HG02678 (cell line): ENCODE data around the gene AJM1.
"Not testable (repeated sequence)": the region's sequence is repeated elsewhere in the genome, so short reads cannot be mapped to it uniquely, and the experiment has no call there.

Experiments
- ATAC-seq: cut with Tn5 transposase; IDR thresholded peaks from one replicate; pipeline ENCODE4 v1.9.1; 2021; ENCODE audit warnings: mild to moderate bottlenecking, moderate library complexity; ENCODE audit not compliant: unreplicated experiment

Gene AJM1

DNA sequence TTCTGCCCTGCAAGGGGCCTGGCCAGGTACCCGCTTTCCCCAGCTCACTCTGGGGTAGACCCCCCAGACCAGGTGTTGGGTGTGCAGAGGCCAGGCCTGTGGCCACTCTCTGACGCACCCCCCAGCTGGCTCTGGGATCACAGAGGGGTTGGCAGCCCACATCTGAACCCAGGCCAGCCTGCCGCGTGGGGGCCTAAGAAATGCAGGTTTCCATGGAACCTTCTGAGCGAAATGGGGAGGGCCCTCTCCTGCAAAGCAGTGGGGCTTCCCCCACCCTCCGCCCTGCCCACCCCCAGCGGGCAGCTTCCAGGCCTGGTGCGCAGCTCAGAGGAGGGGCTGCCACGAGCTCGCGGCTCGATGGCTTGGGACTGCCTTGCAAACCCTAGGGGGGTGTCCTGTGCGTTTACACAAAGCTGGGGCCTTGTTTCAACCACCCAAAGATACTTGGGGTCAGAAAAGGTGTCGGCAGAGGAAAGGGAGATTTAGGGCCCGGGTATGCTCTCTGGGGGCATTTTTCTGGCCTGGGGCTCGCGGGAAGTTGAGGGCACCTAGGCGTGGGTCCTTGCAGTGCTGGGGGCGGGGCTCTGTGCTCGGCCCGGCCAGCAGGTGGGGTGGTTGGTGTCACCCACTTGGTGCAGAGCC, 1.0 kb downstream of the AJM1 start:
- ATAC-seq = not testable (repeated sequence)

DNA sequence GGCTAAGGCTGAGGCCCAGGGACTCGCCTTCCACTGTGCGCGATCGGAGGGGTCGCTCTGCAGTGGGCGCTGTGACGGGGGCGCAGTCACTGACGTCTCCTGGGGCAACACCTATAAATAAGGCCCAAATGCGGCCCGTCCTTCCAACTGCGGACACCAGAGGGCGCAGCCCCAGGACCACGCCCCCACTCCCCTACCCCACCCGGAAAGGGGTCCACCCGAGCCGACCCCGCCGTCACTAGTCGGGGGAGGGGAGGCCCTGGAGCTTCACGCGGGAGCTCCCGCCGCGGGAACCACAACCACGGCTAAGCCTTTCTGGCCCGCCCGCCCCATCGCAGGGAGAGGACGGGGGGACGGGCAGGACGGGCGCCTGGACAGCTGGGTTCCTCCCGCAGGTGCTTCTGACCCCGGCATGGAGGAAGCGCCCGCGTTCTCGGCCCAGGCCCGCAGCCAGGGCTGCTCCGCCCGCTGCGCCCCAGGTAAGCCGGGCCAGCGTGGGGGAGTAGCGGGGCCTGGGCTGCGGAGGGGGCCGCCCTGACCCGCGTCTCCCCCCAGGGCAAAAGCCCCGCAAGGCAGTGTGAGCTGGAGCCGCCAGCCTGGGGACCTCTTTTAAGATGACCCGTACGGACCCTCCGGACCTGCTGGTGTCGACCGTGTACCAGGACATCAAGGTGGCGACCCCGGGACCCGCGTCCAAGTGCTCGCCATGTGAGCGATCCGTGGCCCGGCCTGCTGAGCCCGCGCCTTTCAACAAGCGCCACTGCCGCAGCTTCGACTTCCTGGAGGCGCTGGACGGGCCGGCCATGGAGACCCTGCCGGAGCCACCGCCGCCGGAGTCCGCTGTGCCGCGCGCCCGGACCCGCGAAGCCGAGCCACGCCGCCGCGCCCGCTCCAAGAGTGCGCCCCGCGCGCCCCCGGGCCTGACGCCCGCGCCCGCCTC, 1.8 kb downstream of the AJM1 start:
- ATAC-seq = not testable (repeated sequence)

DNA sequence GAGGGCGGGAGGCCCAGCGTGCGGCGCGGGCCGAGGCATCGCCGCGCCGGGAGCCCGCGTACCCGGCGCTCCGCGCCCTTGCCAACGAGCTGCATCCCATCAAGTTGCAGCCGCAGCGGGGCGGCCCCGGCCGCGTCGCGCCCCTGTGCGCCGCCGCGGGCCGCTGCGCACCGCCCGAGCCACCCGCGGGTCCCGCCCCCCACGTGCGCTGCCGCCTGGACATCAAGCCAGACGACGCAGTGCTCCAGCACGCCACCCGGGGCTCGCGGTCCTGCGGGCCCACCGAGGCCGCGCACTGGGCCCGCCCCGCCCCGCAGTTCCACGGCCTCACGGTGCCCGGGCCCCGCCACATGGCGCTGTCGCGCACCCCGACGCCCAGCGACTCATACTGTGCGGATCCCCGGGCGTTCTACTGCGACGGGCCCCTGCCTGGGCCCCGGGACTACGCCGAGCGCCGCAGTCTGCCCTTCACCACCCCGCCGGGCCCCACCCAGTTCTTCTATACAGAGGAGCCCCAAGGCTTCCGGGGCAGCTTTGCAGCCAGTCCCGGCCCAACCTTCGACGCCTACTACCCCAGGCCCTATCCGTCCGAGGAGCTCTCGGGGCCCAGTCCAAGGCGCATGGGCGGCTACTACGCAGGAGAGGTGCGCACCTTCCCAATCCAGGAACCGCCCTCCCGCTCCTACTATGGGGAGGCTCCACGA, 2.6 kb downstream of the AJM1 start:
- no peak for ATAC-seq

DNA sequence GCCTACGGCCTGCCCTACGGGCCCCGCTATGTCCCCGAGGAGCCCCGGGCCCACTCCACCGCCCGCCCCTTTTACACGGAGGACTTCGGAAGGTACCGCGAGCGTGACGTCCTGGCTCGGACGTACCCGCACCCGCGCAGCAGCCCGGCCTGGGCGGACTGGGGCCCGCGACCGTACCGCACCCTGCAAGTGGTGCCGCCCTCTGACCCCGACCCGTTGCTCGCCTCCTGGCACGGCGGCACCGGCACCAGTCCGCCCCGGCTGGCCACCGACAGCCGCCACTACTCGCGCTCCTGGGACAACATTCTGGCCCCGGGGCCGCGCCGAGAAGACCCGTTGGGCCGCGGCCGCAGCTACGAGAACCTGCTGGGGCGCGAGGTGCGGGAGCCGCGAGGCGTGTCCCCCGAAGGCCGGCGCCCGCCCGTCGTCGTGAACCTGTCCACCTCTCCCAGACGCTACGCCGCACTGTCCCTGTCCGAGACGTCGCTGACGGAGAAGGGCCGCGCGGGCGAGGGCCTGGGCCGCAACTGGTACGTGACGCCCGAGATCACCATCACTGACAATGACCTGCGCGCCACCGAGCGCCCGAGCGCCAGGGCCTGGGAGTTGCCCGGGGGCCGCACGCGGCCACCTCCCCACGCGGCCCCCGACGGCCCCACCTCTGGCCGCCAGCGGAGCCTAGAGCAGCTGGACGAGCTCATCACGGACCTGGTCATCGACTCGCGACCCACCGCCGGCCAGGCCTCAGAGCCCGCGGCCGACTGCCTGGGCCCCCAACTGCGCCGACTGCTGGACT, 3.4 kb downstream of the AJM1 start:
- no peak for ATAC-seq

DNA sequence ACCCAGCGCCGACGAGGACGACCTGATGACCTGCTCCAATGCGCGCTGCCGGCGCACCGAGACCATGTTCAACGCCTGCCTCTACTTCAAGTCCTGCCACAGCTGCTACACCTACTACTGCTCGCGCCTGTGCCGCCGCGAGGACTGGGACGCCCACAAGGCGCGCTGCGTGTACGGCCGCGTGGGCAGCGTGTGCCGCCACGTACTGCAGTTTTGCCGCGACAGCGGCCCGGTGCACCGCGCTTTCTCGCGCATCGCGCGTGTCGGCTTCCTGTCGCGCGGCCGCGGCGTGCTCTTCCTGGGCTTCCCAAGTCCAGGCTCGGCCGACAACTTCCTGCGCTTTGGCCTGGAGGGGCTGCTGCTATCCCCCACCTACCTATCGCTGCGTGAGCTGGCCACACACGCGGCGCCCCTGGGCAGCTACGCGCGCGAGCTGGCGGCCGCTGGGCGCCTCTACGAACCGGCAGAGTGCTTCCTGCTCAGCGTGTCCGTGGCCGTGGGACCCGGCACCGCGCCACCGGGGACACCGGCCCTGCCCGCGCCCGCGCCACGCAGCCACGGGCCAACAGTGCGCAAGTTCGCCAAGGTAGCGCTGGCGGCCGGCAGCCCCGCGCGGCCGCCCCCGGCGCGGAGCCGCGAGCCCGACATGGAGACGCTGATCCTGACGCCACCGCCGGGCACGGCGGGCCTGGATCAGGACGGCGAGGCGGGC, 4.3 kb downstream of the AJM1 start:
- no peak for ATAC-seq

DNA sequence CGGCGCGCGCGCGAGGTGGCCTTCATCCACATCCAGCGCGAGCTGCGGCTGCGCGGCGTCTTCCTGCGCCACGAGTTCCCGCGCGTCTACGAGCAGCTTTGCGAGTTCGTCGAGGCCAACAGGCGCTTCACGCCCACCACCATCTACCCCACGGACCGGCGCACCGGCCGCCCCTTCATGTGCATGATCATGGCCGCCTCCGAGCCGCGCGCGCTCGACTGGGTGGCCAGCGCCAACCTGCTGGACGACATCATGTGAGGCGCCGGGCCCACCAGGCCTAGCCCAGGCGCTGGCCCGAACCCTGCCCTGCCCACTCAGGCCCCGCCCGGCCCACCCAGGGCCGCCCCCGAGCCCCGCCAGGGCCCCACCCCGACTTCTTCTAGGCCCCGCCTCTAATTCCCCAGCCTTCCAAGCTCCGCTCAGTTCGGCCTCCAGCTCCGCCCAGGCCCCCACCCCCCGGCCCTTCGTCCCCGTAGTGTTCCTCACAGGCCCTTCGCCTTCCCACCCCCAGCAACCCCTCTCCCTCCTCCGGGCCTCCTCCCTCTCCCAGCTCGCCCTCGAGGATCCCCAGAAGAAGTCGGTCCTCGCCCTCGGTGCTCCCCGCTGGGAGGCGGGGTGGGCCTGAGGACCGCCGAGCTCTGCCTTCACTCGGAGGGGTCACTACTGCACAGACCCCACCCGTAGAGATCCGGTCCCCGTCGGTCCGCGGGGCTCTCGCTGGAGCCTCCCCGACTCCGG, 5.0 kb downstream of the AJM1 start:
- no peak for ATAC-seq

DNA sequence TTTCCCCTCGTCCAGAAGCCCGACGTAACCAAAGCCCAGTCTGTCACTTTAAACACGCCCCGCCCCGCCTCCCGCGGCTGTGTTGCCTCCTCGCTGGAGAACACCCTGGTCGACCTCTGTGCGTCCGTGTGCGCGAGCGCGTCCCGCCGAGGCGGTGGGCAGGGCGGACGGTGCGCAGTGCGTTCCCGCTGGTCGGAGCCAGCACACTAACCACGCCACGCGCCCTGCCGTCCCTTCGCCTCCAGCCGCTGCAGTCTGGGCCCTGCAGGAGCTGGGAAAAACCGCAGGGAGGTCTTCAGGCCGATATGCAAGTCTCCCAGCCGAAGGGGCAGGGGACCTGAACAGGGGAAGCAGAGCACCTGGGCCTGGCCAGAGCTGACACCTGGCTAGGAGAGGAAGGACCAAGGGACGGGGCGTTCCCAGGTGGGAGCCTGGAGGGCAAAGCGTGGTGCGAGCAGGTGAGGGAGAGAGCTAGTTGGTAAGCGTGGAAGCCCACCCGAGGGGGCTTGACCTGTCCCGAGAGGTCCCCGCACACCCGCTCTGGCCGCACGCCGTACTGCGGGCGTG, 5.6 kb downstream of the AJM1 start:
- no peak for ATAC-seq

DNA sequence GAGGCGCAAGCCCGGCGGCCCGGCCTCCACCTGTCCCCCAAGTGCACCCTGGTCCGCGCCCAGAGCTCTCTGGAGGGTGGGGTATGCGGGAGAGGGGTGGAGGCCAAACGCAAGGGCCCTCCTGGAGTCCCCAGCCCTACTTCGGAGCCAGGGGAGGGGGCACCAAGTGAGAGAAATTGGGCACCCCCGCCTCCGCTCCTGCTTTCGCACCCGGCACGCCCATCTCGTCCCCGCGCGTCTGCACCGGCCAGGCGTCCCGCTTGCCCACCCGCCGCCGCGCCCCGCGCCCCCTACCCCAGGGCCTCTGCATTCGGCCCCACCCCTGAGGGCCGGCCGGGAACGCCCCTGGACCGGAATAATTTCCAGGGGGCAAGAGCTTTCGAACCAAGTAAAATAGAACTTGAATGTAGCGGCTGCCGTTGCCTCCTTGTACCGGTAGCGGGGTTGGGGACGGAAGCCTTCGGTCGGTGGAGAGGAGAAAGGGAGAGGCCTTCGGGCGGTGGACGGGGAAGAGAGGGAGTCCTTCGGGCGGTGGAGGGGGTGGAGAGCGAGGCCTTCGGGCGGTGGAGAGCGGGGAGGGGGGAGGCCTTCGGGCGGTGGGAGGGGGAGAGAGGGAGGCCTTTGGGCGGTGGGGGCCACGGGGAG, 6.2 kb downstream of the AJM1 start:
- no peak for ATAC-seq

DNA sequence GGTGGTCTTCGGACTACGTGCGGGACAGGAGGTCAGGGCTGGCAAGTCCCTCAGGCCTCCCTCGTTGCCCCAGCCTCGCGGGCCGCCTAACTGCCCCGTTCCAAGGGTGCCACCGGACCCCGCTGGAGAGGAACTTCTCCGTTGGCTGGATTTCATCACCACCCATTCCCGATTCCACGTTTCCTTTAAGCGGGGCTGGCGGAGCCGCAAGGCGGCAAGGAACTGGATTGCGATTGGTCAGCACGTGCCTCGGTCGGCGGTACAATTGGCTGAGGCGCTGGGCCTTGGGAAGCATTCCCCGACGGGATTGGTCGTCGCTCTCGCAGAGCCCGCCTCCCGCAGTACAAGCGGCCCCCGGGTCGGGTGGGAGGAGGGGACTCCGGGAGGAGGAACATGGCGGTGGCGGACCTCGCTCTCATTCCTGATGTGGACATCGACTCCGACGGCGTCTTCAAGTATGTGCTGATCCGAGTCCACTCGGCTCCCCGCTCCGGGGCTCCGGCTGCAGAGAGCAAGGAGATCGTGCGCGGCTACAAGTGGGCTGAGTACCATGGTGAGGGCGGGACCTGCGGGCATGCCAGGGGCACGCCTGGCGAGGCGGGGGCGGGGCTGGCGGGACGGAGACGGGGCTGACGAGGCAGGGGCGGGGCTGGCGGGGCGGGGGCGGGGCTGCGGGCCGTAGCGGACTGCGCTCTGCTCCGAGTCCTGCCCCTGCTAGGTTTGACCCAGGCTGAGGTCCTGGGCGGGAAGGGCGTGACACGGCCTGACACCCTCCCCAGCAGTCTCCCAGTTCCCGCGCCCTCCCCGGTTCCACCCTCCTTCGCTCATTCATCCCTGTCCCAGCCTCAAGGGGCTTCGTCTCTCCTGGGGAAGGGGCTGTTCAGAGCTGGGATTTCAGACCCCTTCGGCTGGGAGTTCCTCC, 7.0 kb downstream of the AJM1 start, which contains the start of gene PHPT1:
Gene PHPT1, plus strand, starts transcription at position 372 of the 922 bp plus-strand sequence. Its CDS starts 22 bp downstream, at position 394.
- ATAC-seq = peak; percentile 79

DNA sequence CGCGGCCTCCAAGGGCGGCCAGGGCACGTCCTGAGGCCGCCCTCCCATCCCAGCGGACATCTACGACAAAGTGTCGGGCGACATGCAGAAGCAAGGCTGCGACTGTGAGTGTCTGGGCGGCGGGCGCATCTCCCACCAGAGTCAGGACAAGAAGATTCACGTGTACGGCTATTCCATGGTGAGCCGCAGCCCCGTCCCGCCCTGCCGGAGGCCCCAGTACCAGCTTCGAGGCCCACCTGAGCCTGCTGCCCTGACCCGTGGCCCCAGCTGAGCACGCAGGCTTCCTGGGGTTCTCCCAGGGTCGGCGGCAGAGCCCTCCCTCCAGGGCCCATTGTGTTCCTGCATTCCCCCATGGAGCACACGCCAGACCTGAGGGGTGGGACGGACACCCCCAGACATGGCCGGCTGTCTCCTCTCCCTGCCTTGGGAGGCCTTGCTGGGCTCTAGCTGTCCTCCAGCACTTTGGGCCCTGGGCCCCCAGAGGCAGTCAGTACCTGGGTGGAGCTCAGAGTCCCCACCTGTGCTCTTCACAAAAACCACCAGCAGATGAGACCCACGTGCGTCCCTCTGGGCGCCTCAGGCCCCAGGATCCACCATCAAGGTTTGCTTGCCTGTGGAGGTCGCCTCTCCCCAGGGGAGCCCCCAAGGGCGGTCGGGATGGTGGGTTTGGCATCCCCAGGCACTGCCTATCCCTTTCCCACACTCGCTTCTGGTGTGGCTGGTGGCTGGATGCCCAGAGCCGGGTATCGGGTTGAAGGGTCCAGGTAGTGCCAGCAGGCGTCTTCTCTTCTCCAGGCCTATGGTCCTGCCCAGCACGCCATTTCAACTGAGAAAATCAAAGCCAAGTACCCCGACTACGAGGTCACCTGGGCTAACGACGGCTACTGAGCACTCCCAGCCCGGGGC, 7.9 kb downstream of the AJM1 start:
- no peak for ATAC-seq

DNA sequence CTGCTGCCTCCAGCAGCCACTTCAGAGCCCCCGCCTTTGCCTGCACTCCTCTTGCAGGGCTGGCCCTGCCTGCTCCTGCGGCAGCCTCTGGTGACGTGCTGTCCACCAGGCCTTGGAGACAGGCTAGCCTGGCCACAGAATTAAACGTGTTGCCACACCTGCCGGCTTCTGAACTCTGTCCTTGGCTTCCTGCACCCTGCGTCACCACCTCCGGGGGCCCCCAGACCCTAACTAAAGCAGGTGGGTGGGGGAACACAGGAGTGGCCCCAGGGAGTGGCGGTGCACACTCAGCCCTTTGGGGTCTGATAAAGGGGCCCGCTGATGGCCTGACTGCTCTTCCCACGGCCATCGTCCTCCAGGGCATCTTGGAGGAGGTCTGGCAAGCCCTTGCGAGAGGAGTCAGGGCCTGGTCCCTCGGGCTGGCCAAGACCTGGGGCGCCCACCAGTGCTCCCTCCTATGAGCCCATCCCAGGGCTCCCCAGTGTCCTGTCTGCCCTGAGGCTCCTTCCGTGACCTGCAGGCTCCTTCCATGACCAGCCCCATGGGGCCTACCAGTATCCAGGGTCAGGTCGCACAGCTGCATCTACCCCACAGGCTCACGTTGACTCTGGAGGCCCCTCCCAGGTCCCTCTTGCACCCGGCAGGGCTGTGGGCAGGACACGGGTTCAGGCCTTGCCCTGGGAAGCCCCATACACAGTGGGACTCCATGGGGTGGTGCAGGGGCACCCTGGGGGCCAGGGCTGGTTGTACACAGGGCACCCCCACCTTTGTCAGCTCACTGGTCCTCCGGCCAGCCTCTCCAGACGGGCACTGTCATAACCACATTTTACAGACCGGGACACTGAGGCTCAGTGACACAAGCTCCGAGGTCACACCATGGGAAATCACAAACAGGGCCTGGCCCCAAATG, 8.8 kb downstream of the AJM1 start:
- no peak for ATAC-seq

DNA sequence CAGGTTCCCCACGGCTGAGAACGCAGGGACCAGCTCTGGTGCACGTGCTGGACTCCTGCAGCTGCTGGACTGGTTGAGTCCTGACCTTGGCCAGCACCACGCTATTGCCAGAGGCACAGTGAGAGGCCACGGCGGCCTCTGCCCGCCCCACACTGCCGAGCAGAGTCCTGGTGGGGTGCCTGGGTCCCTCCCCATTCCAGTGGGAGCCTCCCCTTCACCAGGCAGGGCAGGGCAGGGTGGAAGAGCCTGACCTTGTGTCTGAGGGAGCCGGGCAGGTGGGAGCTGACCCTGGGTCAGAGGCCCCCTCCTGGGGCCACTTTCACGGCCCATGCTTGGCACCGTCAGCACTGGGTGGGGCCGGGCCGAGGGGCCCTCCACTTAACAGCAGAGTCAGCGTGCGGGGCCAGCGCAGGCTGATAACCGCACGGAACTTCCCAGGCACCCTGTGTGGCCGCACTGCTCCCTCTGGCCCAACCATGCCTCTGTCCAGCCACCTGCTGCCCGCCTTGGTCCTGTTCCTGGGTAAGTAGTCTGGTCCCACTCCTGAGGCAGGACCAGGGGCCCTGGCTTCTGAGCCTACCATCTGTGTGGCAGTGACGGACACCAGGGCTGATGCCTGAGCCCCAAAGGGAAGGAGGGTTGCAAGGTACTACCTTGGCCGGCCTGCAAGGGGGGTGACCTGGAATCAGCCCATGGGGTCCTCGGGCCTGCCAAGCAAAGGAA, 9.8 kb downstream of the AJM1 start, which contains the start of gene MAMDC4:
Gene MAMDC4, plus strand, starts transcription at position 406 of the 723 bp plus-strand sequence. Its CDS starts 71 bp downstream, at position 477.
- ATAC-seq = no peak

DNA sequence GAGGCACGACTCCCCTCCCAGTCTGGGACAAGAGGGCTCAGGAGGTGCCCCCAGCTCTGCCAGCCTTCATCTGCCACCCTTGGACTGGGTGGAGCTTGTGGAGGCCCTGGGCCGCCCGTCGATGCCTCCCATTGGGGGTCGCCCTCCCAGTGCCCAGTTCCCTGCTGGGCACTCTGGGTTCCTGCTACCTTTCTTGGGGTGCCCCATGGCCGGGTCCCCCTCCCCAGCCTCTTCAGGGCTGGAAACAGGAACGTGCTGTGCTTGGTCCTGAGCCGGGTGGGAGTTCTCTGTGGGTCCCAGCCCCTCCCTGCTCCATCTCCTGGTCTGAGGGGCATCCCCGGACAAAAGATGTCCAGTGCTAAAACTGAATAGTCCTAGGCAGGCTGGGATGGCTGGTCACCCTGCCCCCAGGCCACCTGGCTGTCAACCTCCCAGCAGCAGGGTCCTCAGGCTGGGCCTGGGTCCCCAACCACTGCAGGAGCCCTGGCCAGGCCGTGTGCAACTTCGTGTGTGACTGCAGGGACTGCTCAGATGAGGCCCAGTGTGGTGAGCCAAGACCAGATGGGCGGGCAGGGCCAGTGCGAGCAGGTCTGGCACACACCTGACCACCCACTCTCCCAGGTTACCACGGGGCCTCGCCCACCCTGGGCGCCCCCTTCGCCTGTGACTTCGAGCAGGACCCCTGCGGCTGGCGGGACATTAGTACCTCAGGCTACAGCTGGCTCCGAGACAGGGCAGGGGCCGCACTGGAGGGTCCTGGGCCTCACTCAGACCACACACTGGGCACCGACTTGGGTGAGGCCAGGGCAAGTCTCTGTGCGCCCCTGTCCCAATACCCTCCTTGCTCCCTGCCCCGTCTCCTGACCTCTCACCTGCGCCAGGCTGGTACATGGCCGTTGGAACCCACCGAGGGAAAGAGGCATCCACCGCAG, 10.7 kb downstream of the AJM1 start:
- ATAC-seq = no peak
